GM19099 (cell line): ENCODE results near the gene ATP8B1.

Experiments
- POLR2A ChIP-seq: IDR thresholded peaks from 3 replicates; pipeline ENCODE4 v1.6.1; 2011; ENCODE audit warnings: low read depth; ENCODE audit not compliant: insufficient read length; ENCODE audit errors: extremely low read depth

Gene ATP8B1

DNA sequence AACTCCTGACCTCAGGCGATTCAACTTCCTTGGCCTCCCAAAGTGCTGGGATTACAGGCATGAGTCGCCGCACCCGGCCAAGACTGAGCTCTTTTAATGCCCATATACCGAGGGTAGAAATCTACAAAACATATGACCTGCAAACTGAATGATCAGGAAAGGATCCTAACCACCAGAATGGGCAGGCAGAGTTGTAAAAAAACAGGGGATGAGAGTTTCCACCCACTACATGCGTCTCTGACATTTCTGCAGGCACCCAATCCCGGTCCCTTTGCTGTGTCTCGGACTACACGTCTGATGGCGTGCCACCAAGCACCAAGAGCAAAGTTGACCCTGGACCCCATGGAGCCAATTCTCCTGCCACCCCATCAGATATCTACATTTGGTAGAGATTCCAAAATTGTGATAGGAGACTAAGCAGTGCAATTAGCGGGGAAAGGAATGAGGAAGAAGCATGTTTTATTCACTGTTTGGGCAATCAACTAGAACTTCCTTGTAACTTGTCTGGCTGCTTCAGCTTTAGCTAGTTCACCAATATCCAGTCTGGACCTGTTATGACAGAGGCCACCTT, 74.1 kb downstream of the ATP8B1 start:
- TF ChIP-seq POLR2A = no peak

DNA sequence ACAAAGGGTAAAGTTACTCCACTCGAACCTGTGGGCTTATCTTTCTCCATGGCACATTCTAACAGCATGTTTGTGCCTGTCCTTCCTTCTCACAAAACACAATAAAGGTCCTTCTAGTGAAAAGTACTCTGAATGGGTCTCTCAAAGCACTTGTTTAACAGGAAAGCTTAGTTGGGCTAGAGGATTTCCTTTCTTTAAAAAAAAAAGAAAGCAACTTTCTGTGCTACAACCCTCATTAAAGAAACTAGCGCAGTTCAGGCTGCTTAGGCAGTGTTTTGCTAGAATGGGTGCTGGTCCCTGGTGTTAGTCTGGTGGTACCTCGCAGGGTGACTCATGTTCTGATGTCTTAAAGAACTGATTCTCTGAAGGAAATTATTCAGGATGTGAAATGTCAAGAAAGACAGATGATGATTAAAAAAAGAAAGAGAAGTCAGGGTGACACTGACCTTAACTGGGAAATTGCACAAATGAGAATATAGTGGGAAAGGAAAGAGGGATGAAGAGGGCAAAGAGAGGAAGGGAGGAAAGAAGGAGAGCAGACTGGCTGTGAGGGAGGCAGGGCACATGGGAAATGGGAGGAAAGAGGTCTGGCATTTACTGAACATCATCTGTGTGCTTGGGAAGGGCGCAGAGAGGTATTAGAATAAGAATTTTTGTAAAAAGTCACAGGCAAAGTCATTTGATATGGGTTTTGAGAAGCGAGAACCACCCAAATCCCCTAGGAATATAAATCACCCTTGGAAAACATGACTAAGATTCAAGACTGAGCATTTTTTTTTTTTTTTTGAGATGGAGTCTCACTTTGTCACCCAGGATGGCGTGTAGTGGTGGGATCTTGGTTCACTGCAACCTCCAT, 74.9 kb downstream of the ATP8B1 start:
- TF ChIP-seq POLR2A = no peak

DNA sequence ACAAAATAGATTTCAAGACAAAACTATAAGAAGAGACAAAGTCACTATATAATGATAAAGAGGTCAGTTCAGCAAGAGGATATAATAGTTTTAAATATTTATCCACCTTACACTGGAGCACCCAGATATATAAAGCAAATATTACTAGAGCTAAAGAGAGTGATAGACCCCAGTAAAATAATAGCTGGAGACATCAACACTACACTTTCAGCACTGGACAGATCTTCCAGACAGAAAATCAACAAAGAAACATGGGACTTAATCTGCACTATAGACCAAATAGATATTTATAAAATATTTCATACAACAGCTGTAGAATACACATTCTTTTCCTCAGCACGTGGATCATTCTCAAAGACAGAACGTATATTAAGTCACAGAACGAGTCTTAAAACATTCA, 86.6 kb downstream of the ATP8B1 start:
- TF ChIP-seq POLR2A = no peak

DNA sequence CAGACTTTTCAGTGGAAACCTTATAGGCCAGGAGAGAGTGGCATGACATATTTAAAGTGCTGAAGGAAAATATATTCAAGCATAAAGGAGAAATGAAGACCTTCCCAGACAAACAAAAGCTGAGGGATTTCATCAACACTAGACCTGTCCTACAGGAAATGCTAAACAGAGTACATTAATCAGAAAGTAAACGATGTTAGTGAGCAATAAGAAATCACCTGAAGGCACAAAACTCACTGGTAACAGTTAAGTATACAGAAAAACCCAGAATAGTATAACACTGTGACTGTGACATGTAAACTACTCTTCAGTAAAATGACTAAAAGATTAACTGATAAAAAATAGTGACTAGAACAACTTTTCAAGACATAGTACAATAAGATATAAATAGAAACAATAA, 87.4 kb downstream of the ATP8B1 start:
- TF ChIP-seq POLR2A = no peak

DNA sequence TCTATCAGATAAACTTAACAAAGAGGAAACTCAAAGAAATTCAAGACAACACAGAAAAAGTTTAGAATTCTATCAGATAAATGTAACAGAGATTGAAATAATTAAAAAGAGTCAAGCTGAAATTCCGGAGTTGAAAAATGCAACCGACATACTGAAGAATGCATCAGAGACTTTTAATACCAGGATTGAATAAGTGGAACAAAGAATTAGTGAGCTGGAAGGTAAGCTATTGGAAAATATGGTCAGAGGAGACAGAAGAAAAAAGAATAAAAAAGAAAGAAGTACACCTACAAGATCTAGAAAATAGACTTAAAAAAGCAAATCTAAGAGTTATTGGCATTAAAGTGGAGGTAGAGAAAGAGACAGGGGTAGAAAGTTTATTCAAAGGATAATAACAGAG, 88.0 kb downstream of the ATP8B1 start:
- no peak for TF ChIP-seq POLR2A

DNA sequence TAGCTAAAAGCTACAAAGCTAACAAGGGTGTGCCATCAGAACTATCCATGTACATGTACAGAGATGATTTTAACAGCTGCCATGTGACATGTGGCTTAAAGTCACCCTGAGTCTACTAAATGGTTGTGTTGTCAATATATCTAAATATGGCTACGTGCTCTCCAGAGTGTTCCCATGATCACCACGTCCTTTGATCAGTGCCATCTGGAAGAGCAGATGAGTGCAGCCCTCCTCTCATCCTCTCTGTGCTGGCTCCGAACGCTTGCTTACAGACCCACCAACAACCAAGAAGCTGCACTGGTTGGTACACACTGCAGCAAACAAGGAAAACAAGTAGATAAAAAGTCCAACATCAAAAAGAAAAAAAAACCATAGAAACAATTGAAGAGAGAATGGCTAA, 92.9 kb downstream of the ATP8B1 start:
- no peak for TF ChIP-seq POLR2A

DNA sequence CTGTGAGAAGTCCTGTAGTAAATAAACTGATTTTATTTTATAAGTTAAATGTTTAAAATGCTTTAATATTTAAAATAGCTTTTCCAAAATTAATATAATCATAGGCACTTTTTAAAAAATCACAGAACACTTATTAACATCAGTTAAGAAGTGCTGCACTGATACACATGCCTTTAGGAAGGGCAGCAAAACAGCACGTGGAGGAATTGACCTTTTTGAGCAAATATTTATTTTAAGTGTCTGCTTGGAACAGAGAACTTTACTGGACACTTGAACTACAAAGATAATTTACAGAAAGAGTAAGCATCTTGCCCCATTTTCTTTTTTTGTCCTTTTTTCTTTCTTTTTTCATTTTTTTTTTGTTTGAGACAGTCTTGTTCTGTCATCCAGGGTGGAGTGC, 93.8 kb downstream of the ATP8B1 start:
- TF ChIP-seq POLR2A = no peak

DNA sequence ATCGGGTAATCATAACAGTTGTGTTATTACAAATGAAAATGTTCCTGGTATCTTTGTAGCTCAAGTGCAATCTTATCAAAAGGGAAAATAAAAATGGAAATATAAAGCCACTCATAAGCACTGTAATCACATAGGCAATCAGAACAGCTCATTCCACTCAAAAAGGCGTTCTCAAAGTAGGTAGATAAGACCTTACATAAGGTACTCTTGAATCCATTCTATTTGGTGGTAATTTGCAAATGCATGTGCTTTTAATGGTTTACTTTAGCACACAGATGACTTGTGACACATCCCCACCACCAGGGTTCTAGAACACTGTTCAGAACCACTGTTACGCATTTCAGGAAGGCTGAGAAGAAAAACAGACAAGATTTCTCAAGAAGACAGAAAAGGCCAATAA, 94.8 kb downstream of the ATP8B1 start:
- no peak for TF ChIP-seq POLR2A

DNA sequence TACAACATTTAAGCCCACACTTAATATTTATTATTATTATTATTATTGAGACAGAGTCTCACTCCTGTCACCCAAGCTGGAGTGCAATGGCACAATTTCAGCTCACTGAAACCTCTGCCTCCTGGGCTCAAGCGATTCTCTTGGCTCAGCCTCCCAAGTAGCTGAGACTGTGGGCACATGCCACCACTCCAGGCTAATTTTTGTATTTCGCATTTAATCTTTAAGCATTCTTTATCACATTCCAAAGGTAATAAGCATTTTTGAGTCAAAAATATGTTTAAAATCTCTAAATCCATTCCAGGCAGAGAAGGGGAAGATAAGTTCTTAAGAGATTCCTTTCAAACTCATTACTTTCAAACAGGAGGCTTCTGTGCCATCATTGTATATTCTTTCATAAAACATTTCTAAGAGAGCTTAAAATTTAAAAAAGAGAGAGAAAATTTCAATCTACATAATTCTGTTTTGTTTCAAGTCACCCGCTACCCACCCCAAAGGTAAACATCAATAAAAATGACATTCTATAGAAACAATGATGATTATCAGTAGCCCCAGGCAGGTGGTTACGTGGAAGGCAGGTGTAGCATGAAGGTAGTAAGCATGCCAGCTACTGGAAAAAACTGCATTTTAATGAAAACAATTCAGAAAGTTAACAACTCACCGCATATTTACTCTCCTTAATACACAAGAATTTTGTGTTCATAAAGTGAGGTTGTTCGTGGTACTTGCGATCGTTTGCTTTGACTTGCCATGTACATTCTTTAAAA, 97.1 kb downstream of the ATP8B1 start:
- no peak for TF ChIP-seq POLR2A

DNA sequence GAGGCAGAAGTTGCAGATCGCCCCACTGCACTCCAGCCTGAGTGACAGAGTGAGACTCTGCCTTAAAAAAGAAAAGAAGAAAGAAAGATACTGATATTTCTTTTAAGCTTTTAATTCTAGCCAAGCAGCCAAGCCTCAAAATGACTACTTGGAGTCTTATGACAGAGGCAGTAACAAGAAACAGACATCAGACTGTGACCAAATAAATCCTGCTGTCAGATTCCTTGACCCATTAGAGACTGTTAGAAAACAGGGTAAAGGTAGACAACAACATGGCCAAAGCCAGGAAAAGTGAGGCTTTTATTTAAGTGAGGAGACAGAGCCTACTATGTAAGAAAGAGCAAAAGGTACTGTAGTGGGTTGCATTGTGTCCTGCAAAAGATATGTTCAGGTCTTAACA, 98.1 kb downstream of the ATP8B1 start:
- no peak for TF ChIP-seq POLR2A

DNA sequence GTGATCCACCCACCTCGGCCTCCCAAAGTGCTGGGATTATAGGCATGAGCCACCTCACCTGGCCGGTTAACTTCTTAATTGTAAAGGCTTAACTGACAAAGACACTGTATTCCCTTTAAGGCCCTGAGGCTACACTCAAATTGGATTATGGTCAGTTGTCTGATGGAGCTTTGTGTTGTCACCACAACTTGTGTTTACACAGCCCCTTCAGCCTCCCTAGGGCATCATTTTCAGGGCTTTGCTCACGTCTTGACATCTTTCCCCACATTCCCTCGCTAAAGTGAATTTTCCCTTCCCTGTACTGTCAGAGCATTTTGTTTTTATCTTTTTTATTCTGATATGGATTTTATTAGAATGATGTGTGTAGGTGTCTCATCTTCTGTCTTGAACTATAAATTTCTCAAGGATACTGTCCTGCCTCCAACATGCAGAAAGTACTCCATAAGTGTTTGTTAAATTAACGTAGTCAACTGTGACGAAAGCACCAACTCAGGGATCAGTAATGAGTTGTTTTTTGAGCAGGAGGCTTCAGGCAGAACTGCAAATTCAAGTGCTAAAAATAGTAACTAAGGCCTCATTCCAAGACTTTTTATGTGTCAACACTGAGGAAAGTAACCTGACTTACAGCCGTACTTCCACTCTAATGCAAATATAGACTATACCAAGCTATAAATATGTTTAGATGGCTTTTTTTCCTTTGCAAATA, 104.4 kb downstream of the ATP8B1 start:
- TF ChIP-seq POLR2A = no peak

DNA sequence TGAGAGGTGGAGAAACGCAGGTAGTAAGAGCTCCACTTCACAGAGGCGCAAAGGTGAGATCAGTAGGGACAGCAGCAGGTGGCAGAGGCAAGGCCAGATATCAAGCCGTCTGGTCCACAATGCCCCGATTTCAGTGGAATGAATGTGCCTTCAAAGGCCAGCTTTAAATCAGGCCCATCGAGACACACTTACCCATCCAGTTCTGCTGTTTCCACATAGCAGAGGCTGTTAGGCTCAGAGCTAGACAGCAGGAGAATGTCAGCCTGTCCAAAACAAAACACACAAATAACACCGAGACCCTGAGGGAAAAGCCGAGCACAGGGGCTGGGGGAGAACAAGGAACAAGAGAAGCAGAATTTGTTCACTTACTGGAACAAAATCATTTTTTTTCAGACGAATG, 105.7 kb downstream of the ATP8B1 start:
- no peak for TF ChIP-seq POLR2A

DNA sequence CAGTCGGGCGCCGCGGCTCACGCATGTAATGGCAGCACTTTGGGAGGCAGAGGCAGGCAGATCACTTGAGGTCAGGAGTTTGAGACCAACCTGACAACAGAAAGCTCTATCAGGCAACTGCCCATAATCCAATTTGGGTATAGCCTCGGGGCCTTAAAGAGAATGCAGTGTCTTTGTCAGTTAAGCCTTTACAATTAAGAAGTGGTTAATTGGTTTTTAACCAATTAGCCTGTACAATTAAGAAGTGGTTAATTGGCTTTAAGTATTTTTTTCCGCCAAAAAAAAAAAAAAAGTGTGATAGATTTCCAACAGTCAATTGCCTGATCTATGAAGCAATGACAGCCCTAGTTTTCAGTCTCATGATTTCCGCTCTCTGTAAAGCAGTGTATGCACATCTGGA, 106.8 kb downstream of the ATP8B1 start:
- TF ChIP-seq POLR2A = no peak

DNA sequence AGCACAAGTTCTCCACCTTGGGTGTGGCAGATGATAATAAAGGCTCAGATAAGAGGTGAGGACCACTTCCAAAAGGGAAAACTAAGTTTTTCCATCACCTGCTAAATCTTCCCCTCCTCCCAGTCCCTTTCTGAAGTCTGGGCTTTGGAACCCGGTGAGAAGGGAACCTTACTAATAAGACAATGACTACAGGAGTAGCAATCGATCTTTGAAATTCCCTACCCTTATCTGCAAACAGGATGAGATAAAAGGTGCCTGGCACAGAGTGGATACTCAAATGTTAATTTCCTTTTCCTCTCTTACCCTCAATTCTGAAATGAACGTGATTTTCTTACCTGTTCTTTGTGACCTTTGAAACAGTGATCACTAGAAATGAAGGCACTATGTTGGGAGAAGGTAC, 111.8 kb downstream of the ATP8B1 start:
- TF ChIP-seq POLR2A = no peak

DNA sequence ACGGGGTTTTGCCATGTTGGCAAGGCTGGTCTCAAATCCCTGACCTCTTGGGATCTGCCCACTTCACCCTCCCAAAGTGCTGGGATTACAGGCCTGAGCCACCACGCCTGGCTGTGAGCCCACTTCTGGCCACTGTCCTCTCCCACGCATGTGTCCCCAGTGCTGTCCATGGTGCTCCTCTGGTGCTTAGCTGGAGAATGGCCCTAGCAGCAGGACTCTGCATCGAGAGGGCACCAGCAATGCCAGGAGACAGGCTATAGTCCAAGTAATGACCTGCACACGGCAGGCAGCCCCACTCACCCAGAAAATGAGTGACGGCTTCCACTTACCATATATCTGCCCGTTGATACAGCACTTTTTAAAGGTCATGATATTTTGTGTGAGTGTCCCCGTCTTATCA, 115.1 kb downstream of the ATP8B1 start:
- no peak for TF ChIP-seq POLR2A

DNA sequence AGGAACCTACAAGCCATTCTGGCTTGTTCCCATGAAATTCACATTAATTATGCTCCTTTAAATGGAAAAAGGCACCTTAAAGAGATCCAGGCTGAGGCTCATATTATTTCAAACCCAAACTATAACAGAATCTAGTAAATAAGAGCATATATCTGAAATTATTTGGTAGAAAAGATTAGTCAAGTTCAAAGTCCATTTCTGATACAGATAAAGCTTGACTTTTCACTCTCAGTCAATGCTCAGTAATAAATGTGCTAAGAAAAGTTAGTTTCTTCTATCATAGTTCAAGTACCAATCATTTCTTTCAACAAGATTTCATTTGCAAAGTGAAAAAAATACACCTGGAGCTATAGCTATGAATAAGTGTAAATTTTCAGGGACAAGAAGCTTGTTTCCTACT, 119.6 kb downstream of the ATP8B1 start:
- TF ChIP-seq POLR2A = no peak
